ENCODE results near the gene TCF7L1. TPM values are rescaled to one million over a fixed set of nuclear protein-coding genes. Genes with fewer than 3 reads are reported as not detected.

TCF7L1 gene
- total RNA-seq, 3 donors from 2014 or later, result 1.3 to 22.9 (median 3.0) TPM

- Histone ChIP-seq H3K9me3 (no peaks in the 10 kb centered on the region), H3K36me3 (ENCODE audit: low read depth) (peaks cover 4% of the 10 kb centered on the region), H3K4me1 (ENCODE audit: low read depth) (peaks cover 8% of the 10 kb centered on the region), H3K4me3 (peak overlapping the region; percentile 65)
- no peak for TF ChIP-seq CTCF (IDR thresholded peaks at IDR 0.05)
- intact Hi-C loops (cut with DNase I, micrococcal nuclease), result no loop called here
- DNase-seq, result peak; percentile 81 to 82 (median 82)
- ATAC-seq, result peak; percentile 85
These were observed 220.7 kb downstream of the TCF7L1 start for GRCh38 chr2:85353876-85354285.

GRCh38 chr2:85354286-85355072 lies 221.3 kb downstream of the TCF7L1 start, which contains the start of the genes ELMOD3 and RETSAT:
ELMOD3 (plus strand) TSS chr2:85354769; CDS start chr2:85357199, 2,430 bp downstream.
RETSAT (minus strand) TSS chr2:85354528; CDS start chr2:85354507, 21 bp downstream.
- intact Hi-C loops (cut with DNase I, micrococcal nuclease), result no loop called here
- no peaks in the 10 kb centered on the region for H3K9me3 ChIP-seq
- DNase-seq (peak; percentile 96 to 99 (median 97)), ATAC-seq (peak; percentile 97)
- H3K4me1 ChIP-seq (ENCODE audit: low read depth), result peaks cover 8% of the 10 kb centered on the region
- H3K36me3 ChIP-seq (ENCODE audit: low read depth), result peaks cover 4% of the 10 kb centered on the region
- peak within 1 kb of the TSS; percentile 65 for H3K4me3 ChIP-seq
- no peak for TF ChIP-seq CTCF (IDR thresholded peaks at IDR 0.05)

- ATAC-seq, result no peak
- H3K36me3 ChIP-seq (ENCODE audit: low read depth), result no peaks in the 10 kb centered on the region
- DNase-seq, result no peak
These were observed 221.8 kb downstream of the TCF7L1 start for GRCh38 chr2:85355073-85355410.

GRCh38 chr2:85355521-85355920 lies 222.3 kb downstream of the TCF7L1 start:
- no peak overlapping the region for H3K4me3 ChIP-seq
- ATAC-seq, result no peak
- H3K36me3 ChIP-seq (ENCODE audit: low read depth), result no peaks in the 10 kb centered on the region
- intact Hi-C loops (cut with DNase I, micrococcal nuclease), result no loop called here
- no peaks in the 10 kb centered on the region for H3K9me3 ChIP-seq
- DNase-seq, result no peak
- no peak for TF ChIP-seq CTCF (IDR thresholded peaks at IDR 0.05)
- peaks cover 8% of the 10 kb centered on the region for H3K4me1 ChIP-seq (ENCODE audit: low read depth)

More at GRCh38 chr2:85355073-85355410, 221.8 kb downstream of the TCF7L1 start:
- TF ChIP-seq CTCF (IDR thresholded peaks at IDR 0.05), result no peak
- Histone ChIP-seq H3K4me3 (peak overlapping the region; percentile 65), H3K9me3 (no peaks in the 10 kb centered on the region), H3K4me1 (ENCODE audit: low read depth) (peaks cover 8% of the 10 kb centered on the region)
- intact Hi-C loops (cut with DNase I, micrococcal nuclease), result no loop called here

GRCh38 chr2:85356186-85356585 lies 223.0 kb downstream of the TCF7L1 start:
- intact Hi-C loops (cut with DNase I, micrococcal nuclease), result no loop called here
- Histone ChIP-seq H3K4me3 (no peak overlapping the region), H3K9me3 (no peaks in the 10 kb centered on the region), H3K36me3 (ENCODE audit: low read depth) (no peaks in the 10 kb centered on the region), H3K4me1 (ENCODE audit: low read depth) (peaks cover 8% of the 10 kb centered on the region)
- DNase-seq (no peak), ATAC-seq (no peak)
- TF ChIP-seq CTCF (IDR thresholded peaks at IDR 0.05), result no peak
